Astrocyte (in vitro differentiated cells and primary cell): ENCODE data around the gene ICAM1.

Source experiments
- CTCF ChIP-seq: IDR thresholded peaks from 2 replicates; pipeline ENCODE4 v1.5.1; 2011; ENCODE audit warnings: low read depth, mild to moderate bottlenecking, inconsistent platforms, low read length, moderate library complexity; ENCODE audit not compliant: insufficient read depth
- EZH2 ChIP-seq: IDR thresholded peaks from 2 replicates; pipeline ENCODE4 v1.6.1; 2012; ENCODE audit warnings: mild to moderate bottlenecking, low read length, inconsistent platforms; ENCODE audit not compliant: insufficient read depth

GRCh38 chr19:10293637-10294367 is 22.9 kb downstream of the ICAM1 start:
- no peak for TF ChIP-seq CTCF
- no peak for TF ChIP-seq EZH2
